Activated T-cell treated with anti-CD3 and anti-CD28 coated beads for 4 hours (primary cell): ENCODE data around the gene SCN9A.

Source experiments
- DNase-seq: peaks from one replicate; pipeline ENCODE4 v3.0.0-alpha.2; 2020

SCN9A gene

GRCh38 chr2:166167449-166167848 is 208.3 kb downstream of the SCN9A start:
- no peak for DNase-seq

- no peak for DNase-seq
These were observed 212.0 kb downstream of the SCN9A start for GRCh38 chr2:166163775-166164174.

- DNase-seq, result no peak
These were observed 217.2 kb downstream of the SCN9A start for GRCh38 chr2:166158546-166158945.

- DNase-seq, result no peak
These were observed 218.2 kb downstream of the SCN9A start for GRCh38 chr2:166157578-166157977.

GRCh38 chr2:166156985-166157490 is 218.7 kb downstream of the SCN9A start:
- no peak for DNase-seq

- no peak for DNase-seq
These were observed 220.2 kb downstream of the SCN9A start for GRCh38 chr2:166155589-166155988.

- no peak for DNase-seq
These were observed 220.9 kb downstream of the SCN9A start for GRCh38 chr2:166154685-166155338.

- no peak for DNase-seq
These were observed 223.7 kb downstream of the SCN9A start for GRCh38 chr2:166152064-166152463.

GRCh38 chr2:166148500-166149400 is 227.0 kb downstream of the SCN9A start:
- no peak for DNase-seq

- DNase-seq, result no peak
These were observed 227.9 kb downstream of the SCN9A start for GRCh38 chr2:166147883-166148282.
